Frontal cortex (tissue), 4 donors: Measurements from ENCODE around the gene SEC22A. TPM values are rescaled to one million over a fixed set of nuclear protein-coding genes. Genes with fewer than 3 reads are reported as not detected.

Source experiments
- DNase-seq, 2 donors: peaks; one replicate each; pipeline ENCODE4 v3.0.0; 2012; ENCODE audit warnings: low spot score in 2 of 2
- FAIRE-seq: peaks from 2 replicates; lab custom pipeline; 2012; peaks lifted over from hg19 to GRCh38; lab: Jason Lieb, UNC
- total RNA-seq: library from RNA; depleted of rRNA; stranded (reverse); fragments of >200 nt; gene quantifications from one replicate; pipeline ENCODE4 v1.2.3, GENCODE V29; 2014
- donor health status: control.
- donor health status: control.
- donor health status: control.

SEC22A gene
- 65.2 TPM for total RNA-seq

GRCh38 chr3:123201557-123202427, at the start of gene SEC22A:
TSS of gene SEC22A (plus strand) at chr3:123201943. CDS start at chr3:123209218, 7,275 bp downstream.
- FAIRE-seq (no peak), DNase-seq (peak; percentile 65 to 84)

GRCh38 chr3:123152687-123153086, 49.1 kb upstream of the SEC22A start:
- no peak for DNase-seq

GRCh38 chr3:123153125-123154019, 48.4 kb upstream of the SEC22A start:
- FAIRE-seq (no peak), DNase-seq (no peak)

More at GRCh38 chr3:123152687-123153086, 49.1 kb upstream of the SEC22A start:
- FAIRE-seq: no peak

GRCh38 chr3:123154020-123154985, 47.4 kb upstream of the SEC22A start:
- no peak for FAIRE-seq
- no peak for DNase-seq

- FAIRE-seq (no peak), DNase-seq (no peak)
Measured at GRCh38 chr3:123155471-123156011, 46.2 kb upstream of the SEC22A start.

GRCh38 chr3:123156276-123156995, 45.3 kb upstream of the SEC22A start:
- FAIRE-seq (no peak), DNase-seq (no peak)

- FAIRE-seq: no peak
- DNase-seq: no peak
Measured at GRCh38 chr3:123157209-123157597, 44.5 kb upstream of the SEC22A start.

- DNase-seq: no peak
- FAIRE-seq: no peak
Measured at GRCh38 chr3:123157598-123158287, 44.0 kb upstream of the SEC22A start.

- DNase-seq (no peak), FAIRE-seq (no peak)
Measured at GRCh38 chr3:123158330-123158729, 43.4 kb upstream of the SEC22A start.

GRCh38 chr3:123158899-123159390, 42.8 kb upstream of the SEC22A start:
- FAIRE-seq (no peak), DNase-seq (no peak)

- FAIRE-seq (no peak), DNase-seq (no peak)
Measured at GRCh38 chr3:123159926-123160635, 41.7 kb upstream of the SEC22A start.

- no peak for FAIRE-seq
Measured at GRCh38 chr3:123161167-123161566, 40.6 kb upstream of the SEC22A start.

GRCh38 chr3:123163141-123163540, 38.6 kb upstream of the SEC22A start:
- FAIRE-seq (no peak), DNase-seq (no peak)

More at GRCh38 chr3:123161167-123161566, 40.6 kb upstream of the SEC22A start:
- no peak for DNase-seq

GRCh38 chr3:123165163-123165562, 36.6 kb upstream of the SEC22A start:
- DNase-seq: no peak

GRCh38 chr3:123167686-123168085, 34.1 kb upstream of the SEC22A start:
- DNase-seq (no peak), FAIRE-seq (no peak)

More at GRCh38 chr3:123165163-123165562, 36.6 kb upstream of the SEC22A start:
- no peak for FAIRE-seq

- FAIRE-seq: no peak
Measured at GRCh38 chr3:123168122-123168521, 33.6 kb upstream of the SEC22A start.

GRCh38 chr3:123168605-123169004, 33.1 kb upstream of the SEC22A start:
- FAIRE-seq: no peak
- no peak for DNase-seq

More at GRCh38 chr3:123168122-123168521, 33.6 kb upstream of the SEC22A start:
- DNase-seq: no peak
